ENCODE measurements around the gene ATL3. TPM values are rescaled to one million over a fixed set of nuclear protein-coding genes. Genes with fewer than 3 reads are reported as not detected.

Gene ATL3
- polyA plus RNA-seq, 1 experiment: 36.1 TPM

GRCh38 chr11:63705526-63705925, 34.4 kb upstream of the ATL3 start:
- ChIA-PET CTCF (no interaction called here), POLR2A (no interaction called here)
- Histone ChIP-seq H3K27me3 (ENCODE audit: control insufficient read depth, insufficient read depth, low read length) (no peaks in the 10 kb centered on the region), H3K36me3 (ENCODE audit: control insufficient read depth, insufficient read depth, low read length) (no peaks in the 10 kb centered on the region), H3K4me3 (ENCODE audit: low read depth, low read length) (no peak overlapping the region)
- TF ChIP-seq, protein P1, sequence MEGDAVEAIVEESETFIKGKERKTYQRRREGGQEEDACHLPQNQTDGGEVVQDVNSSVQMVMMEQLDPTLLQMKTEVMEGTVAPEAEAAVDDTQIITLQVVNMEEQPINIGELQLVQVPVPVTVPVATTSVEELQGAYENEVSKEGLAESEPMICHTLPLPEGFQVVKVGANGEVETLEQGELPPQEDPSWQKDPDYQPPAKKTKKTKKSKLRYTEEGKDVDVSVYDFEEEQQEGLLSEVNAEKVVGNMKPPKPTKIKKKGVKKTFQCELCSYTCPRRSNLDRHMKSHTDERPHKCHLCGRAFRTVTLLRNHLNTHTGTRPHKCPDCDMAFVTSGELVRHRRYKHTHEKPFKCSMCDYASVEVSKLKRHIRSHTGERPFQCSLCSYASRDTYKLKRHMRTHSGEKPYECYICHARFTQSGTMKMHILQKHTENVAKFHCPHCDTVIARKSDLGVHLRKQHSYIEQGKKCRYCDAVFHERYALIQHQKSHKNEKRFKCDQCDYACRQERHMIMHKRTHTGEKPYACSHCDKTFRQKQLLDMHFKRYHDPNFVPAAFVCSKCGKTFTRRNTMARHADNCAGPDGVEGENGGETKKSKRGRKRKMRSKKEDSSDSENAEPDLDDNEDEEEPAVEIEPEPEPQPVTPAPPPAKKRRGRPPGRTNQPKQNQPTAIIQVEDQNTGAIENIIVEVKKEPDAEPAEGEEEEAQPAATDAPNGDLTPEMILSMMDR (IDR thresholded peaks at IDR 0.05; ENCODE audit: insufficient read depth, low read depth, low read length): no peak
- no peak for DNase-seq (ENCODE audit: low read depth)

DNA sequence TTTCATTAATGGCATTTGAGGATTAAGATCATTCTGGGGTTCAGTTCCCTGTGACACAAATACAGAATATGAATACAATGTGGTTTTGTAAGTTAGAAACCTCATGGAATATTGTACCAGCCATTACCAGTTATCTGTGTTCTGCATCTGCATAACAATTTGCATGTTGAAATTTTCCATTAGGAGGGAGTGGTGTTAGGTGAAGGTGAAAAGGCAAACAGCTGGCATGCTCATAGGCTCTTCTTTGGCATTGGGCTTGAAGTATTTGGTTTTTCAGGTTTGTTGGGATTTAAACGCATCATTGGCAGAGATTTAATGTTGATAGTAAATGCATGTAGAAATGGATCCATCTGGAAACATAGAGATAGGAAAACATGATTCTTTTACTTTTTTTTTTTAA, 28.7 kb upstream of the ATL3 start:
- no peaks in the 10 kb centered on the region for H3K27me3 ChIP-seq (ENCODE audit: control insufficient read depth, insufficient read depth, low read length)
- H3K36me3 ChIP-seq (ENCODE audit: control insufficient read depth, insufficient read depth, low read length): no peaks in the 10 kb centered on the region
- TF ChIP-seq, protein P1 (IDR thresholded peaks at IDR 0.05; ENCODE audit: insufficient read depth, low read depth, low read length): no peak
- ChIA-PET CTCF (interaction anchor here (1.6 kb wide), 1 partner anchor 29 kb away, joined by 3 read pairs; the partner anchor contains the start of gene ATL3), POLR2A (no interaction called here)
- no peak overlapping the region for H3K4me3 ChIP-seq (ENCODE audit: low read depth, low read length)
- no peak for DNase-seq (ENCODE audit: low read depth)

- TF ChIP-seq, protein P1 (IDR thresholded peaks at IDR 0.05; ENCODE audit: insufficient read depth, low read depth, low read length): no peak
- no peaks in the 10 kb centered on the region for H3K27me3 ChIP-seq (ENCODE audit: control insufficient read depth, insufficient read depth, low read length)
- CTCF ChIA-PET: no interaction called here
- no peak for DNase-seq (ENCODE audit: low read depth)
- POLR2A ChIA-PET: no interaction called here
- no peak overlapping the region for H3K4me3 ChIP-seq (ENCODE audit: low read depth, low read length)
- H3K36me3 ChIP-seq (ENCODE audit: control insufficient read depth, insufficient read depth, low read length): no peaks in the 10 kb centered on the region
Observed at GRCh38 chr11:63698976-63699733, 28.0 kb upstream of the ATL3 start.

DNA sequence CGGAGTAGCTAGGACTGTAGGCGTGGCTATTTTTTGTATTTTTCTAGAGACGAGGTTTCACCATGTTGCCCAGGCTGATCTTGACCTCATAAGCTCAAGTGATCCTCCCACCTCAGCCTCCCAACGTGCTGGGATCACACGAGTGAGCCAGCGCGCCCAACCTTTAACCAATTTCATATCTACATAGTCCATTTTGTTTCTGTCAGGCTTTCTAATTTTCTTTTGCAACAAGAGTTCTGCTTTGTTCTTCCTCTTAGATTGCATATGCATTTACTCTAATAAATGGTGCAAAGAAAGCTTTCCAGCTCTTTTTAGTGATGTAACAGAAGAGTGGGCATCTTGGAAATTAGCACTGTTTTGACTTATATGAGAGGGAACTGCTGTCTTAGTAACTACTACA, 23.4 kb upstream of the ATL3 start:
- TF ChIP-seq, protein P1 (IDR thresholded peaks at IDR 0.05; ENCODE audit: insufficient read depth, low read depth, low read length): no peak
- Histone ChIP-seq H3K27me3 (ENCODE audit: control insufficient read depth, insufficient read depth, low read length) (no peaks in the 10 kb centered on the region), H3K4me3 (ENCODE audit: low read depth, low read length) (no peak overlapping the region), H3K36me3 (ENCODE audit: control insufficient read depth, insufficient read depth, low read length) (no peaks in the 10 kb centered on the region)
- ChIA-PET POLR2A (no interaction called here), CTCF (interaction anchor here (0.8 to 1.3 kb wide), 2 partner anchors 14 to 43 kb away, joined by 4 to 5 read pairs; no protein-coding TSS in a partner anchor)
- no peak for DNase-seq (ENCODE audit: low read depth)

DNA sequence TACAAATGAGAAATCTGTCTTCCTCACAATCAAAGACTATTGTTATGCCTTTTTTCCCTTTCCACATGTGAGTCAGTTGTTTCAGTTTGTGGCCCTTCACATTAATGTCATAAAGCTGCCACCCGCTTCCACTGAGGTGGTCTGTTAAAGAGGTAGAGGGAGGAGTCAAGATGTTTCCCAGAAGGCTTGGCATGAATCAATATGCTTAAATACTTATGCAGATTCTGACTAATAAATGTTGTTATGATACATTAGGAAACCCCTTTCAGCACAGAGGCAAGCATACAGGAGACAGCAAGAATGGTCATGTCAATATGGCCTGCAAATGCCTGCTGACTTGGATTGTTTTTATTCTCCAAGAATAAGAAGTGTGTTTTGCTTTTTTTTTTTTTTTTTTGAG, 16.7 kb upstream of the ATL3 start:
- H3K36me3 ChIP-seq (ENCODE audit: control insufficient read depth, insufficient read depth, low read length): no peaks in the 10 kb centered on the region
- POLR2A ChIA-PET: no interaction called here
- H3K4me3 ChIP-seq (ENCODE audit: low read depth, low read length): no peak overlapping the region
- CTCF ChIA-PET: interaction anchor here (0.6 kb wide), 1 partner anchor 14 kb away, joined by 3 read pairs; no protein-coding TSS in a partner anchor
- no peak for DNase-seq (ENCODE audit: low read depth)
- H3K27me3 ChIP-seq (ENCODE audit: control insufficient read depth, insufficient read depth, low read length): no peaks in the 10 kb centered on the region
- TF ChIP-seq, protein P1 (IDR thresholded peaks at IDR 0.05; ENCODE audit: insufficient read depth, low read depth, low read length): no peak

Data from BJ (cell line).